Measurements from ENCODE around the gene C12orf75.
"Not testable (repeated sequence)": the region's sequence is repeated elsewhere in the genome, so short reads cannot be mapped to it uniquely, and the experiment has no call there.

The C12orf75 gene

GRCh38 chr12:105330283-105330930 lies at the start of gene C12orf75:
C12orf75 (plus strand) TSS chr12:105330691; CDS start chr12:105330892, 201 bp downstream.
- peak; percentile 57 for DNase-seq

GRCh38 chr12:105280966-105281693 lies 49.4 kb upstream of the C12orf75 start:
- no peak for DNase-seq

GRCh38 chr12:105281694-105282049 lies 48.8 kb upstream of the C12orf75 start:
- DNase-seq: no peak

DNA sequence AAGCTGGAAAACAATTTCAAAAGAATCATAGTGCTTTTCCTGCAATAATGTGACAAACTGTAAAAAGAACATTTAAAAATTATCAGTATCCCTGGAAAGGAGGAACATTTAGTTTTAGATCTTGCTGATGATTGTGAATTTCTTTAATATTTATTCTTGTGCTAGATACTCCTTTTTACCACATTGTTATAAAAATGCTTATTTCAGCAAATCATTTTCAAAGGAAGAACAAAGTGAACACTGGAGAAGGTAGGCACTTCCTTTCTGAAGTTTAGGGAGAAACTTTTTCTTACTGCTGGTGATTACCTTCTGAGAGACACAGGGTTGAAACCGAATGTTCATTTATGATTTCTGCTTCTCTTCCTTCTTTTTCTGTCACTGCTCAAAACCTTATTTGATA lies 45.1 kb upstream of the C12orf75 start:
- DNase-seq: no peak

GRCh38 chr12:105287408-105287807 lies 43.1 kb upstream of the C12orf75 start:
- DNase-seq: no peak

- no peak for DNase-seq
These were observed 42.0 kb upstream of the C12orf75 start for GRCh38 chr12:105288311-105288996.

DNA sequence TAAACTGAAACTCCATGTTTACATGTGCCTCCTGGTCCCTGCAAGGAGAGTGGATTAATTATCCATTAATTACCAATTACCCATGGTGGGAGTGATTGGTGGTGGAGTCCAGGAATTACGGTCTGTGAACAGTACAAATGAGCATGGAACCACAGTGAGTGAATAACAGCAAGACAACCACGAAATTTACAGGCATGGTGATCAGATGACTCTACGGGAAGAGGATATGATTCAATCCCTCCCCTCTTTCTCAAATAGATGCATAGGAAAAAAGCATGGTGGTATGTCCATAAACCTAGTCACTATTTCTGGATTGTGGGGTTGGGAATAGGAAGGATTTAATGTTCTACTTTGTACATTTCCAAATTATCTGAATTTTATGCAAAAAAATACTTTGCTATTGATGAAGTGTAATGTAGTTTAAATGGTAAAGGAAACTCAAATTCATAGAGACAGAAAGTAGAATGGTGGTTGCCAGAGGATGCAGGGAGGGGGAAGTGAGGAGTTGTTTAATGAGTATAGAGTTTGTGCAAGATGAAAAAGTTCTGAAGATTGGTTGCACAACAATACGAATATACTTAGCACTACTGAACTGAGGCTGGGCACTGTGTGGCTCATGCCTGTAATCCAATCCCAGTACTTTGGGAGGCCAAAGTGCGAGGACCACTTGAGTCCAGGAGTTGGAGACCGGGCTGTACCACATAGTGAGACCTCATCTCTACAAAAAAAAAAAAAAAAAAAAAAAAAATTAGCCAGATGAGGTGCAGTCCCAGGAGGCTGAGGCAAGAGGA lies 41.2 kb upstream of the C12orf75 start:
- no peak for DNase-seq

DNA sequence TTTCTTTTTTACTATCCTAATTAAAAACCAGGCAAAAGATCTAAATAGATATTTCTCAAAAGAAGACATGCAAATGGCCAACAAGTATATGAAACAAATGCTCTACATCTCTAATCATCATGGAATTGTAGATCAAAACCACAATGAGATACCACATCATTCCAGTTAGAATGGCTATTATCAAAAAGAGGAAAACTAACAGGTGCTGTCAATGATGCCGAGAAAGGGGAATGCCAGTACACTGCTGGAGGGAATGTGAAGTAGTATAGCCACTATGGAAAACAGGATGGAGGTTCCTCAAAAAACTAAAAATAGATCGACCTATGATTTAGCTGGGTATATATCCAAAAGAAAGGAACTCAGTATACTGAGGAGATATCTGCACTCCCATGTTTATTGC lies 39.0 kb upstream of the C12orf75 start:
- no peak for DNase-seq

DNA sequence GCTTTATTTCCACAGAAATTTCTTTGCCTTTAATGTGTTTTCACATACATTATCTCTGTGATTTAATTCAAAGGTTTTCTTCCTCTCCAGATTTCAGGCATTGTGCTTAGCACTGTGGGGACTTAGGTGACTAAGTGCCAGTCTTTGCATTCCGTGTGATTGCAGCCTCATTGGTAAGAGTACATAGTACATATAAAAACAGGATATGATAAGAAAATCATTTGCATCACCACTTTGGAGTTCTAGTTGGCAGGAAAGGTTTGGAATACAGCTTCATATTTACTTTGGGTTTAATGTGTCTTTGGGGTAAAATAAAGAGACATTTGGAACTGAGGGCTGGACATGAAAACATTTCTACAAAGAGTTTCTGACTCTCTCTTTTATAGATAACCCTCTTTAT lies 37.8 kb upstream of the C12orf75 start:
- DNase-seq: no peak

DNA sequence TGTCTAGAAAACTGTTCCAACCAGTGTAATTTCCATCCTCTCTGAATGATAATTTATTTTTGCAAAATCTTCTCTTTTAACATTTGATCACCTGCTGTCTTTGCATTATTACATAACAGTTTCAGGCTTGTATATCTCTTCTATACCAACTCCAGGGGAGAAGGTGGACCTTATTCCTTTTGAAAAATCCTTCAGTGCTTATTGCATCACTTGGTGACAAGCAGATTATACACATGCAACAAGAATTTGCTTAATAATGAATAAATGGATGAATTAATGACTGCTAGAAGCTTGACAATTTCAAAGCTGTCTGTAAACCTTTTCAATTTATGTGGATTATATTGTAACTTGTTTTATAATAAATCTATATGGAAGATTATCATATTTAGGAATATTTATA lies 37.3 kb upstream of the C12orf75 start:
- no peak for DNase-seq

DNA sequence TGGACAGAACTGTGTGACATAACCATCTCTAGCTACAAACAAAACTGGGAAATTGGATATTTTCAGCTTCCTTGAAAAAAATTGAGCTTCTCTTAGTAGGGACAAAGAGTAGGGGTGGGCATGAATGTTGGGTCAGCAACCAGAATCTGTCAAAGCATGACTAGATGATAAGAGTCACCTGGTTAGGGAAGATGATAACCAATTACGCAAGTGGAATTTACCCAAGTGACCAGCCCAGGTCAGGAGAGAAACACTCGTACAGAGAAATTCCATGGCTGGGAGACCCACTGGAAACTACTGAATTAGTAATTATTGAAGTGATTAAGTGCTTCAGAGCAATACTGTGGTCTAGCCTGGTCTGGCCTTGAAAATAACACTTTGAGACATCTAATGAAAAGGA lies 36.3 kb upstream of the C12orf75 start:
- no peak for DNase-seq

- DNase-seq: no peak
These were observed 35.5 kb upstream of the C12orf75 start for GRCh38 chr12:105294886-105295479.

DNA sequence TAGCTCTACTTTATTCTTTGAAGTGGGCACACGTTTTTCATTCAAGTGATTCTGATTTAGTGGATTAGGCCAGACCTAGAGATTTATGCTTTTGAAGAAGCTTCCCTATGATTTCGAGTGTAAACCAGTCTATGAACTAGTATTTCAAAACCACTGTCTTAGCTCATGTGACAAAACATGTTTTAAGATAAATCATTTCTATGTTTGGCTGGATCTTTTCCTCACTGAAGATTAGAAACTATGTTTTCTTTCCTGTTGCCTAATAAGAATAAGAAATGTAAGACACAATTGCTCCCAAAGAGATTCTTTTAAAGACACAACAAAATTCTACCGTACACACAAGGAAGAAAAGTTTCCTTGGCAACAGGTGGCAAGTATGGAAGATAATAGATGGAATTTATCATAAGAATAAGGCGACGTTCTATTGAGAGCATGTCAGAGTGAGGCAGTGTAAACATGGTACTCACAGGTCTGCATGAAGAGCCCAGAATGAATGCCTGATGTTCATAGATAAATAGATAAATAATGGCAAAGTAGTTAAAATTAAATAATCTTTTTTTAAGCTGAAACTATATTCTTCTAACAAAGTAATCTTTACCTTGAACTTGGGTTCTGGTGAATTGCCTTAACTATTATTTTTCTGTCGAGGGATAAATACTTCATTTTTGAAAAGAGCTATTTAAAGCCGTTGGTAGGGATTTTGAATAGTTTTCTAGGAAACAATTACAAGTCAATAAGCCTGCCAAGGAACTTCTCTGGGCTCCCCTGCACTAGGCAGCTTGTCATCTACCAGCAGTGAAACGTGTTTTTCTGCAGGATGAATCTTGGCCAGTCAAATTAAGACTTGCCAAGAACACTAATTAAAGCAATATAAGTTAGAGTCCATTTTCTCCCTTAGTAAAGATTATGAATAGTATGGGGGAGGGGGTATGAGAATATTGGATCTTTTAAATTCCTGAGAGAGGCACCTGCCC lies 34.1 kb upstream of the C12orf75 start:
- no peak for DNase-seq

DNA sequence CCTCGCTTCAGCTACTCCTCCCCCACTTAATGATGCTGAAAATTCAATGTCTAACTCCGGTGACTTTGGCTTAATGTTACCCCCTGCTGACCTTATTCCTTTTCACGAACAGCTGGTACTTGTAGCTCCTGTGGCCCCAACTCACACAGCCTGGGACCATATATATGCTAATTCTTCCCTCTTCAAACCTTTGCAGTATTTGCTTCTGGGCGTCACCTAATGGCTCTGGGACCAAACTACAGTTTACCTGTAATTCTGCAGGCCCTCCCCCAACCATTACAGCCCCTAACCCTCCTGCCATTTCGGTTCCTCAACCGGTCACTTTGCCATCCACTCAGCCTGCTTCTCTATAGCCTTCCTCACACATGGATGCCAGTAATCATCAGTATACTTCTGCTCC lies 29.6 kb upstream of the C12orf75 start:
- DNase-seq: no peak

GRCh38 chr12:105301696-105302095 lies 28.8 kb upstream of the C12orf75 start:
- DNase-seq: no peak

- not testable (repeated sequence) for DNase-seq
These were observed 27.5 kb upstream of the C12orf75 start for GRCh38 chr12:105302986-105303385.

- not testable (repeated sequence) for DNase-seq
These were observed 25.9 kb upstream of the C12orf75 start for GRCh38 chr12:105304626-105305025.

- not testable (repeated sequence) for DNase-seq
These were observed 22.7 kb upstream of the C12orf75 start for GRCh38 chr12:105307601-105308314.

- DNase-seq: not testable (repeated sequence)
These were observed 21.7 kb upstream of the C12orf75 start for GRCh38 chr12:105308839-105309238.

- DNase-seq: not testable (repeated sequence)
These were observed 21.1 kb upstream of the C12orf75 start for GRCh38 chr12:105309384-105309783.
